Gastrocnemius medialis (tissue), 4 donors: ENCODE measurements around the gene ZNF407.

ENCODE experiments used
- POLR2A ChIP-seq, 2 donors: fragments of 450-650 bp; IDR thresholded peaks; one replicate each; pipeline ENCODE4 v1.6.1; 2017; ENCODE audit warnings: antibody characterized with exemption in 2 of 2, mild to moderate bottlenecking in 2 of 2, moderate library complexity in 2 of 2
- TF ChIP-seq, protein P1 (sequence below), 5 experiments: fragments of 450-650 bp in 3 of 5; fragments of 200-600 bp in 2 of 5; sonication (generic) in 2 of 5; IDR thresholded peaks in 4 of 5; conservative IDR thresholded peaks in 1 of 5; 1 replicate in 4 of 5; 2 replicates in 1 of 5; pipeline ENCODE4 v1.5.1; 2016 to 2019; ENCODE audit warnings: antibody characterized with exemption in 5 of 5, mild to moderate bottlenecking in 3 of 5, moderate library complexity in 3 of 5

DNA sequence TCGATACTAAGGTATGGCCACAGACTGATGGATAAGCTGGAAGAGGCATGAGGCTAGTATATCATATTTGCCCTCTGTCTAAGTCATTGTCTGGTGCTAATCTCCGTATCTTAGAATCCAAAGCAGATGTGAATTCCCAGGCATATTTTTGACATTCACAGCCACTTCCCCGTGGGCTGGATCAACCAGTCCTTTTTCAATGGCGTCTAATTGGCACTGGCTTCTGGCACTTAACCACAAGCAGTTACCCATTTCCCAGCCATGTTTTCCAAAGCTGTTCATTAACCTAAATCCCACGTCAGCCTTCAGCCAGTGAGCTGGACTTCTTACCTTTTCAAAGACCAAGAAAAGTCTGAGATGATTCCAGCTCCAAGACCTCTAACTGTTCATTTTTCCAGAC, 20.7 kb upstream of the ZNF407 start:
- TF ChIP-seq, protein P1, sequence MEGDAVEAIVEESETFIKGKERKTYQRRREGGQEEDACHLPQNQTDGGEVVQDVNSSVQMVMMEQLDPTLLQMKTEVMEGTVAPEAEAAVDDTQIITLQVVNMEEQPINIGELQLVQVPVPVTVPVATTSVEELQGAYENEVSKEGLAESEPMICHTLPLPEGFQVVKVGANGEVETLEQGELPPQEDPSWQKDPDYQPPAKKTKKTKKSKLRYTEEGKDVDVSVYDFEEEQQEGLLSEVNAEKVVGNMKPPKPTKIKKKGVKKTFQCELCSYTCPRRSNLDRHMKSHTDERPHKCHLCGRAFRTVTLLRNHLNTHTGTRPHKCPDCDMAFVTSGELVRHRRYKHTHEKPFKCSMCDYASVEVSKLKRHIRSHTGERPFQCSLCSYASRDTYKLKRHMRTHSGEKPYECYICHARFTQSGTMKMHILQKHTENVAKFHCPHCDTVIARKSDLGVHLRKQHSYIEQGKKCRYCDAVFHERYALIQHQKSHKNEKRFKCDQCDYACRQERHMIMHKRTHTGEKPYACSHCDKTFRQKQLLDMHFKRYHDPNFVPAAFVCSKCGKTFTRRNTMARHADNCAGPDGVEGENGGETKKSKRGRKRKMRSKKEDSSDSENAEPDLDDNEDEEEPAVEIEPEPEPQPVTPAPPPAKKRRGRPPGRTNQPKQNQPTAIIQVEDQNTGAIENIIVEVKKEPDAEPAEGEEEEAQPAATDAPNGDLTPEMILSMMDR (IDR thresholded peaks at IDR 0.05 in 4 of 5, conservative IDR thresholded peaks at IDR 0.05 in 1 of 5), result no peak
- TF ChIP-seq POLR2A (IDR thresholded peaks at IDR 0.05), result no peak
